PC-9 (cell line): ENCODE measurements around the gene DPP9. TPM values are rescaled to one million over a fixed set of nuclear protein-coding genes. Genes with fewer than 3 reads are reported as not detected.
"Not testable (repeated sequence)": the region's sequence is repeated elsewhere in the genome, so short reads cannot be mapped to it uniquely, and the experiment has no call there.

ENCODE experiments used
- BruUV-seq: library from RNA; stranded (reverse); fragments of 400-500 nt; replicated peaks from 2 replicates; lab custom pipeline; 2021; lab: Mats Ljungman, UMichigan
- CTCF ChIA-PET: fragments of 300-600 bp; sonication (Branson Sonifier 250); formaldehyde crosslinking; loops from one replicate; lab custom pipeline; 2022; ENCODE audit warnings: antibody characterized with exemption; lab: Charles Lee
- POLR2A ChIA-PET: fragments of 300-600 bp; sonication (Branson Sonifier 250); formaldehyde crosslinking; loops from one replicate; lab custom pipeline; 2022; ENCODE audit warnings: antibody characterized with exemption; ENCODE audit not compliant: unreplicated experiment; lab: Charles Lee
- DNase-seq, 2 experiments: peaks; one replicate each; pipeline versions ENCODE4 v3.0.0 to v3.0.0-alpha.2; 2015 to 2022; ENCODE audit warnings: mixed read lengths in 1 of 2
- H2AFZ ChIP-seq: fragments of 200-600 bp; sonication (generic); 2 replicates; pipeline ENCODE4 v1.8.1; 2017; ENCODE audit warnings: antibody characterized with exemption
- H3F3A ChIP-seq: fragments of 200-600 bp; sonication (generic); 2 replicates; pipeline ENCODE4 v1.8.1; 2017; ENCODE audit warnings: antibody characterized with exemption, mild to moderate bottlenecking, low read depth; ENCODE audit not compliant: insufficient read depth
- H3K27ac ChIP-seq: fragments of 200-600 bp; sonication (generic); 2 replicates; pipeline ENCODE4 v1.6.1; 2016; ENCODE audit warnings: mixed run types
- H3K27me3 ChIP-seq: fragments of 200-600 bp; sonication (generic); 2 replicates; pipeline ENCODE4 v1.6.1; 2016; ENCODE audit warnings: low read depth, mixed run types; ENCODE audit not compliant: insufficient read depth
- H3K36me3 ChIP-seq: fragments of 200-600 bp; sonication (generic); 2 replicates; pipeline ENCODE4 v1.6.1; 2016; ENCODE audit warnings: low read depth, mixed run types
- H3K4me1 ChIP-seq: fragments of 200-600 bp; sonication (generic); replicated peaks from 2 replicates; pipeline ENCODE4 v1.6.1; 2016; ENCODE audit warnings: mixed run types; ENCODE audit not compliant: insufficient read depth
- H3K4me2 ChIP-seq: fragments of 200-600 bp; sonication (generic); 2 replicates; pipeline ENCODE4 v1.6.1; 2017; ENCODE audit warnings: mixed run types
- H3K4me3 ChIP-seq: fragments of 200-600 bp; sonication (generic); 2 replicates; pipeline ENCODE4 v1.6.1; 2016; ENCODE audit warnings: mixed run types
- H3K79me2 ChIP-seq: fragments of 200-600 bp; sonication (generic); 2 replicates; pipeline ENCODE4 v1.6.1; 2017; ENCODE audit warnings: low read depth, mixed run types
- H3K9me2 ChIP-seq: fragments of 200-600 bp; sonication (generic); 2 replicates; pipeline ENCODE4 v1.8.1; 2017; ENCODE audit warnings: mild to moderate bottlenecking; ENCODE audit not compliant: insufficient read depth
- H3K9me3 ChIP-seq: fragments of 200-600 bp; sonication (generic); 2 replicates; pipeline ENCODE4 v1.8.1; 2016; ENCODE audit warnings: low read depth; ENCODE audit not compliant: insufficient read depth
- H4K20me1 ChIP-seq: fragments of 200-600 bp; sonication (generic); 2 replicates; pipeline ENCODE4 v1.8.1; 2017; ENCODE audit not compliant: insufficient read depth
- EZH2 ChIP-seq: fragments of 200-600 bp; sonication (generic); IDR thresholded peaks from 2 replicates; pipeline ENCODE4 v1.8.0; 2017; ENCODE audit warnings: antibody characterized with exemption, low read depth
- intact Hi-C: fragments of 100-400 bp; cut with micrococcal nuclease; formaldehyde crosslinking; loops from one replicate; pipeline ENCODE4 v1.10.0; 2022; ENCODE audit not compliant: unreplicated experiment
- total RNA-seq: library from RNA; stranded (reverse); gene quantifications from 2 replicates; pipeline ENCODE4 v1.2.3, GENCODE V29; 2021
- TF ChIP-seq, protein P1 (sequence below): fragments of 200-600 bp; sonication (generic); conservative IDR thresholded peaks from 2 replicates; pipeline ENCODE4 v1.6.1; 2017; ENCODE audit warnings: mixed run types, antibody characterized with exemption, mild to moderate bottlenecking, moderate library complexity

Gene DPP9
- total RNA-seq, 1 experiment from 2014 or later = 85.3 TPM

- Histone ChIP-seq H3K9me2 (no peaks in the 10 kb centered on the region), H3K4me1 (peaks cover 20% of the 10 kb centered on the region), H2AFZ (no peak overlapping the region), H3K4me3 (no peak overlapping the region), H4K20me1 (no peaks in the 10 kb centered on the region), H3K9me3 (no peaks in the 10 kb centered on the region), H3K27me3 (no peaks in the 10 kb centered on the region), H3F3A (peaks cover 17% of the 10 kb centered on the region; the same call in 1 of the 2 replicates), H3K79me2 (peaks cover under 1% of the 10 kb centered on the region; the same call in 1 of the 2 replicates), H3K27ac (no peak overlapping the region), H3K36me3 (no peaks in the 10 kb centered on the region), H3K4me2 (no peak overlapping the region)
- BruUV-seq = no TSS peak
- POLR2A ChIA-PET = no interaction called here
- CTCF ChIA-PET = no interaction called here
- TF ChIP-seq EZH2 = no peak
- TF ChIP-seq, protein P1, sequence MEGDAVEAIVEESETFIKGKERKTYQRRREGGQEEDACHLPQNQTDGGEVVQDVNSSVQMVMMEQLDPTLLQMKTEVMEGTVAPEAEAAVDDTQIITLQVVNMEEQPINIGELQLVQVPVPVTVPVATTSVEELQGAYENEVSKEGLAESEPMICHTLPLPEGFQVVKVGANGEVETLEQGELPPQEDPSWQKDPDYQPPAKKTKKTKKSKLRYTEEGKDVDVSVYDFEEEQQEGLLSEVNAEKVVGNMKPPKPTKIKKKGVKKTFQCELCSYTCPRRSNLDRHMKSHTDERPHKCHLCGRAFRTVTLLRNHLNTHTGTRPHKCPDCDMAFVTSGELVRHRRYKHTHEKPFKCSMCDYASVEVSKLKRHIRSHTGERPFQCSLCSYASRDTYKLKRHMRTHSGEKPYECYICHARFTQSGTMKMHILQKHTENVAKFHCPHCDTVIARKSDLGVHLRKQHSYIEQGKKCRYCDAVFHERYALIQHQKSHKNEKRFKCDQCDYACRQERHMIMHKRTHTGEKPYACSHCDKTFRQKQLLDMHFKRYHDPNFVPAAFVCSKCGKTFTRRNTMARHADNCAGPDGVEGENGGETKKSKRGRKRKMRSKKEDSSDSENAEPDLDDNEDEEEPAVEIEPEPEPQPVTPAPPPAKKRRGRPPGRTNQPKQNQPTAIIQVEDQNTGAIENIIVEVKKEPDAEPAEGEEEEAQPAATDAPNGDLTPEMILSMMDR = no peak
- intact Hi-C loops = loop anchor here (10.0 kb wide), 1 partner anchor 199 kb away; no protein-coding TSS in a partner anchor
- DNase-seq = no peak
Observed at GRCh38 chr19:4715529-4716221, 8.0 kb downstream of the DPP9 start.

GRCh38 chr19:4715178-4715528, 8.5 kb downstream of the DPP9 start:
- H4K20me1 ChIP-seq, H3K27me3 ChIP-seq, H3K79me2 ChIP-seq, BruUV-seq, H2AFZ ChIP-seq, POLR2A ChIA-PET, H3K9me3 ChIP-seq, H3K4me2 ChIP-seq, H3K9me2 ChIP-seq, H3K4me3 ChIP-seq, H3K36me3 ChIP-seq, H3K27ac ChIP-seq: not testable (repeated sequence)
- intact Hi-C loops = loop anchor here (10.0 kb wide), 1 partner anchor 200 kb away; no protein-coding TSS in a partner anchor
- CTCF ChIA-PET = interaction anchor here (0.6 kb wide), 1 partner anchor 76 kb away, joined by 3 read pairs; no protein-coding TSS in a partner anchor
- peak in 1 of 2 experiments; percentile 54 for DNase-seq
- Histone ChIP-seq H3K4me1 (peaks cover 20% of the 10 kb centered on the region), H3F3A (peaks cover 17% of the 10 kb centered on the region; the same call in 1 of the 2 replicates)

GRCh38 chr19:4714016-4714415, 9.6 kb downstream of the DPP9 start:
- no peak for TF ChIP-seq EZH2
- TF ChIP-seq, protein P1 = no peak

More at GRCh38 chr19:4714016-4714415, 9.6 kb downstream of the DPP9 start:
- Histone ChIP-seq H3K36me3 (no peaks in the 10 kb centered on the region), H3K4me1 (peaks cover 20% of the 10 kb centered on the region), H3F3A (peaks cover 17% of the 10 kb centered on the region; the same call in 1 of the 2 replicates), H3K9me3 (no peaks in the 10 kb centered on the region), H3K27ac (peak overlapping the region; percentile 32), H3K4me2 (no peak overlapping the region), H3K27me3 (no peaks in the 10 kb centered on the region), H4K20me1 (no peaks in the 10 kb centered on the region), H3K9me2 (no peaks in the 10 kb centered on the region), H3K4me3 (no peak overlapping the region), H2AFZ (no peak overlapping the region), H3K79me2 (no peaks in the 10 kb centered on the region)
- BruUV-seq = no TSS peak
- no peak for DNase-seq
- CTCF ChIA-PET = no interaction called here
- POLR2A ChIA-PET = no interaction called here
- intact Hi-C loops = loop anchor here (10.0 kb wide), 1 partner anchor 201 kb away; no protein-coding TSS in a partner anchor
